PFSK-1 (cell line): ENCODE measurements around the gene TRHDE.

Experiments
- POLR2AphosphoS5 ChIP-seq: IDR thresholded peaks from 2 replicates; pipeline ENCODE4 v1.6.1; 2012; ENCODE audit warnings: low read depth, mild to moderate bottlenecking, control low read depth, low read length, moderate library complexity
- REST ChIP-seq, 2 experiments: IDR thresholded peaks; 2 replicates each; pipeline versions ENCODE4 v1.6.1 to v1.8.0; 2011 to 2012; ENCODE audit warnings: low read depth in 2 of 2, low read length in 2 of 2, control low read depth in 1 of 2, inconsistent platforms in 1 of 2, mild to moderate bottlenecking in 1 of 2, moderate library complexity in 1 of 2; ENCODE audit not compliant: insufficient read depth in 1 of 2
- TAF1 ChIP-seq: IDR thresholded peaks from 2 replicates; pipeline ENCODE4 v1.6.1; 2012; ENCODE audit warnings: low read length, control low read depth, borderline replicate concordance; ENCODE audit not compliant: insufficient read depth

- no peak for TF ChIP-seq POLR2AphosphoS5
- no peak for TF ChIP-seq TAF1
- TF ChIP-seq REST (IDR thresholded peaks at IDR 0.05; ENCODE audit: insufficient read depth in 1 of 2, low read depth in 2 of 2, low read length in 2 of 2) = no peak
Measured at GRCh38 chr12:72359416-72359815, 87.2 kb downstream of the TRHDE start.
